Loucy (cell line): ENCODE data around the gene HOXA9.

Experiments used
- CTCF ChIP-seq: fragments of 200-600 bp; sonication (generic); conservative IDR thresholded peaks from 2 replicates; pipeline ENCODE4 v1.5.1; 2014; ENCODE audit warnings: mild to moderate bottlenecking, antibody characterized with exemption, low read length
- EZH2phosphoT487 ChIP-seq: fragments of 200-600 bp; IDR thresholded peaks from 2 replicates; pipeline ENCODE4 v1.6.1; 2018; ENCODE audit warnings: antibody characterized with exemption, mild to moderate bottlenecking, moderate library complexity, borderline replicate concordance

- no peak for TF ChIP-seq EZH2phosphoT487
- TF ChIP-seq CTCF: no peak
Measured at GRCh38 chr7:27128776-27129728, 36.3 kb downstream of the HOXA9 start.
